GM12878 (cell line): ENCODE data around the gene TRABD2A. TPM values are rescaled to one million over a fixed set of nuclear protein-coding genes. Genes with fewer than 3 reads are reported as not detected.
A peak's percentile ranks its signal among the peaks of the same experiment; 100 is the strongest.

Source experiments
- ATAC-seq: fragments of 200-7000 bp; cut with Tn5 transposase; 3 replicates; pipeline ENCODE4 v1.9.1; 2020; ENCODE audit warnings: mild to moderate bottlenecking, moderate library complexity
- BruUV-seq: library from RNA; stranded (reverse); fragments of 400-500 nt; replicated peaks from 2 replicates; lab custom pipeline; 2021; lab: Mats Ljungman, UMichigan
- CTCF ChIA-PET: fragments of 300-600 bp; sonication (Branson Sonifier 250); formaldehyde crosslinking; extraction: SDS; loops from one replicate; lab custom pipeline; 2021; ENCODE audit warnings: inconsistent platforms; lab: Yijun Ruan, JAX
- POLR2A ChIA-PET: fragments of 350-600 bp; formaldehyde crosslinking; extraction: SDS; loops from one replicate; lab custom pipeline; 2021; ENCODE audit warnings: inconsistent platforms; lab: Charles Lee
- RAD21 ChIA-PET: fragments of 300-600 bp; sonication (Branson Sonifier 250); formaldehyde crosslinking; loops from one replicate; lab custom pipeline; 2023; ENCODE audit warnings: antibody characterized with exemption; ENCODE audit not compliant: unreplicated experiment; lab: Charles Lee
- SMC1A ChIA-PET: fragments of 300-600 bp; sonication (Branson Sonifier 250); formaldehyde crosslinking; loops from one replicate; lab custom pipeline; 2023; ENCODE audit not compliant: unreplicated experiment, uncharacterized antibody; lab: Charles Lee
- DNase-seq: peaks from one replicate; pipeline ENCODE4 v3.0.0-alpha.2; 2011; ENCODE audit warnings: low read depth, low spot score
- FAIRE-seq: peaks from 3 replicates; lab custom pipeline; 2011; peaks lifted over from hg19 to GRCh38; lab: Jason Lieb, UNC
- H2AFZ ChIP-seq: 2 replicates; pipeline ENCODE4 v1.6.0; 2011; ENCODE audit warnings: low read depth, low read length, control low read depth; ENCODE audit not compliant: control insufficient read depth
- H3K27ac ChIP-seq: 2 replicates; pipeline ENCODE4 v1.5.1; 2011; ENCODE audit warnings: control low read depth; ENCODE audit not compliant: control insufficient read depth, insufficient read depth
- H3K27me3 ChIP-seq, 2 experiments: replicated peaks in 1 of 2; 2 replicates each; pipeline versions ENCODE4 v1.6.0 to v1.6.1; 2011; ENCODE audit warnings: low read length in 1 of 2; ENCODE audit not compliant: control insufficient read depth in 2 of 2, insufficient read depth in 2 of 2
- H3K36me3 ChIP-seq, 2 experiments: 2 replicates each; pipeline ENCODE4 v1.5.1; 2011; ENCODE audit warnings: low read length in 1 of 2; ENCODE audit not compliant: control insufficient read depth in 2 of 2, insufficient read depth in 2 of 2
- H3K4me1 ChIP-seq: 2 replicates; pipeline ENCODE4 v1.6.1; 2011; ENCODE audit warnings: mild to moderate bottlenecking, low read length, moderate library complexity, mixed read lengths; ENCODE audit not compliant: control insufficient read depth, insufficient read depth
- H3K4me2 ChIP-seq: 2 replicates; pipeline ENCODE4 v1.6.0; 2011; ENCODE audit warnings: control low read depth; ENCODE audit not compliant: control insufficient read depth, insufficient read depth
- H3K4me3 ChIP-seq: fragments of 200-600 bp; sonication (generic); 2 replicates; pipeline ENCODE4 v1.5.1; 2016
- H3K79me2 ChIP-seq: 2 replicates; pipeline ENCODE4 v1.6.0; 2011; ENCODE audit warnings: low read length; ENCODE audit not compliant: control insufficient read depth, insufficient read depth
- H3K9ac ChIP-seq: 2 replicates; pipeline ENCODE4 v1.8.0; 2011; ENCODE audit warnings: low read length, control low read depth, mixed read lengths; ENCODE audit not compliant: control insufficient read depth, insufficient read depth
- H3K9me3 ChIP-seq: replicated peaks from 3 replicates; pipeline ENCODE4 v1.5.1; 2011; ENCODE audit warnings: mild to moderate bottlenecking, low read length; ENCODE audit not compliant: control insufficient read depth, insufficient read depth
- H4K20me1 ChIP-seq: 2 replicates; pipeline ENCODE4 v1.6.0; 2011; ENCODE audit not compliant: control insufficient read depth, insufficient read depth
- E4F1 ChIP-seq: fragments of 450-650 bp; IDR thresholded peaks from 2 replicates; pipeline ENCODE4 v1.6.1; 2018; ENCODE audit warnings: borderline replicate concordance, mild to moderate bottlenecking; ENCODE audit not compliant: partially characterized antibody
- EED ChIP-seq: sonication (generic); IDR thresholded peaks from 2 replicates; pipeline ENCODE4 v1.6.1; 2016; ENCODE audit warnings: antibody characterized with exemption, low read depth
- POLR2A ChIP-seq: IDR thresholded peaks from 2 replicates; pipeline ENCODE4 v1.6.1; 2011; ENCODE audit warnings: low read depth, mild to moderate bottlenecking, low read length
- SIN3A ChIP-seq: IDR thresholded peaks from 2 replicates; pipeline ENCODE4 v1.6.1; 2012; ENCODE audit warnings: low read depth, low read length, improper control_type of control experiment
- SMAD5 ChIP-seq: IDR thresholded peaks from 2 replicates; pipeline ENCODE4 v1.6.1; 2016; ENCODE audit warnings: antibody characterized with exemption, low read depth
- ZBTB4 ChIP-seq: fragments of 450-650 bp; formaldehyde crosslinking; IDR thresholded peaks from 2 replicates; pipeline ENCODE4 v1.4.0; 2022; ENCODE audit warnings: mild to moderate bottlenecking, moderate library complexity
- WGBS: methylation state at CpG from one replicate; pipeline ENCODE4 v1.1.6; 2016; ENCODE audit warnings: low lambda C conversion rate; ENCODE audit not compliant: insufficient replicate concordance, insufficient coverage; ENCODE audit errors: missing lambda C conversion rate; 5-methylcytosine and 5-hydroxymethylcytosine counted together
- in situ Hi-C: fragments of 300-500 bp; cut with MboI; formaldehyde crosslinking; loops from 9 replicates; pipeline ENCODE4 v1.14.3; 2018; ENCODE audit warnings: mixed read lengths
- intact Hi-C: fragments of 100-400 bp; cut with micrococcal nuclease; formaldehyde crosslinking; loops from one replicate; pipeline ENCODE4 v1.14.2; 2022; ENCODE audit not compliant: unreplicated experiment
- polyA plus RNA-seq, 11 experiments: library from polyadenylated mRNA; depleted of rRNA in 4 of 11; unstranded in 6 of 11; stranded (reverse) in 5 of 11; fragments of >200 nt; fragmentation: Nextera tagmentation in 4 of 11; fragmentation: Illumina TruSeq in 1 of 11; extraction: Ambion mirVana in 4 of 11; extraction: Trizol in 1 of 11; gene quantifications; 1 replicate in 1 of 11; 2 replicates in 10 of 11; pipeline versions ENCODE4 v1.2.1 to v1.2.3, GENCODE V29; 2011 to 2016; ENCODE audit warnings: inconsistent platforms in 2 of 11, missing spikeins in 2 of 11, low read depth in 1 of 11
- total RNA-seq, 4 experiments: library from RNA; depleted of rRNA in 3 of 4; stranded (reverse); fragments of >200 nt in 3 of 4; fragmentation: Illumina TruSeq in 1 of 4; extraction: Trizol in 1 of 4; gene quantifications; 2 replicates each; pipeline versions ENCODE4 v1.2.1 to v1.2.3, GENCODE V29; 2013 to 2021

TRABD2A gene
- total and polyA plus RNA-seq, 10 of the 15 experiments (the other 5 are each of a cell fraction or from before 2014, with no cell fraction given), result 1.4 to 7.6 (median 4.1) TPM

- H3K9ac ChIP-seq, result no peak overlapping the region
- intact Hi-C loops (no loop called here), in situ Hi-C loops (no loop called here)
- ChIA-PET POLR2A (interaction anchor here (0.9 to 2.1 kb wide), 3 partner anchors 13 to 45 kb away, joined by 4 to 5 read pairs (median 5); no protein-coding TSS in a partner anchor), SMC1A (interaction anchor here (1.2 to 2.9 kb wide), 7 partner anchors 9 to 31 kb away, joined by 3 to 13 read pairs (median 5); partner anchors contain the start of gene TRABD2A), CTCF (interaction anchor here (0.8 to 4.1 kb wide), 6 partner anchors 11 to 120 kb away, joined by 3 to 32 read pairs (median 6); no protein-coding TSS in a partner anchor), RAD21 (interaction anchor here (1.7 to 4.5 kb wide), 4 partner anchors 11 to 46 kb away, joined by 6 to 44 read pairs (median 12); no protein-coding TSS in a partner anchor)
- FAIRE-seq, result no peak
- WGBS, result 98% methylated on average over 8 of the region's 8 CpGs
- no peaks in the 10 kb centered on the region for H3K36me3 ChIP-seq
- TF ChIP-seq SMAD5, result no peak
- TF ChIP-seq SIN3A, result no peak
- no peak for TF ChIP-seq POLR2A
- no peak for TF ChIP-seq EED
- H4K20me1 ChIP-seq, result no peaks in the 10 kb centered on the region
- no peak overlapping the region for H3K4me2 ChIP-seq
- DNase-seq, result no peak
- no peak overlapping the region for H3K4me3 ChIP-seq
- no peaks in the 10 kb centered on the region; the same call in 2 of the 3 replicates for H3K9me3 ChIP-seq
- H3K27ac ChIP-seq, result peak overlapping the region; percentile 91; the same call in 1 of the 2 replicates
- ATAC-seq, result no peak
- H2AFZ ChIP-seq, result no peak overlapping the region
- H3K4me1 ChIP-seq, result peaks cover 30% of the 10 kb centered on the region
- no TSS peak for BruUV-seq
- no peaks in the 10 kb centered on the region for H3K27me3 ChIP-seq
- H3K79me2 ChIP-seq, result no peaks in the 10 kb centered on the region
Measured at GRCh38 chr2:84899304-84900204, 18.7 kb upstream of the TRABD2A start.

GRCh38 chr2:84897773-84898172, 16.9 kb upstream of the TRABD2A start:
- SMC1A ChIA-PET, result interaction anchor here (0.7 to 2.9 kb wide), 12 partner anchors 9 to 90 kb away, joined by 3 to 20 read pairs (median 6); partner anchors contain the start of gene TRABD2A
- Histone ChIP-seq H3K27ac (peak overlapping the region; percentile 91), H2AFZ (peak overlapping the region; percentile 58), H3K4me2 (peak overlapping the region; percentile 67; the same call in 1 of the 2 replicates), H3K36me3 (no peaks in the 10 kb centered on the region), H3K9me3 (no peaks in the 10 kb centered on the region; the same call in 2 of the 3 replicates), H3K79me2 (no peaks in the 10 kb centered on the region), H3K27me3 (no peaks in the 10 kb centered on the region), H4K20me1 (no peaks in the 10 kb centered on the region), H3K9ac (peak overlapping the region; percentile 42), H3K4me3 (no peak overlapping the region), H3K4me1 (peaks cover 38% of the 10 kb centered on the region)
- FAIRE-seq (no peak), ATAC-seq (peak; percentile 71), DNase-seq (no peak)
- WGBS, result 0% methylated on average over 1 of the region's 1 CpG
- no TSS peak for BruUV-seq
- POLR2A ChIA-PET, result interaction anchor here (1.0 to 2.1 kb wide), 7 partner anchors 9 to 47 kb away, joined by 3 to 18 read pairs (median 5); partner anchors contain the start of gene TRABD2A
- in situ Hi-C loops (no loop called here), intact Hi-C loops (no loop called here)
- CTCF ChIA-PET, result interaction anchor here (0.7 to 3.4 kb wide), 12 partner anchors 9 to 117 kb away, joined by 3 to 32 read pairs (median 4); no protein-coding TSS in a partner anchor
- RAD21 ChIA-PET, result interaction anchor here (0.7 to 4.5 kb wide), 14 partner anchors 9 to 156 kb away, joined by 3 to 44 read pairs (median 4); no protein-coding TSS in a partner anchor
- TF ChIP-seq ZBTB4 (CRISPR knock-in tag) (no peak), E4F1 (no peak)
